ENCODE results near the gene CCDC188. TPM values are rescaled to one million over a fixed set of nuclear protein-coding genes. Genes with fewer than 3 reads are reported as not detected.
A peak's percentile ranks its signal among the peaks of the same experiment; 100 is the strongest.

The CCDC188 gene
- total and polyA plus RNA-seq, 9 of the 15 experiments (the other 6 are each of a cell fraction or from before 2014, with no cell fraction given), result not detected

DNA sequence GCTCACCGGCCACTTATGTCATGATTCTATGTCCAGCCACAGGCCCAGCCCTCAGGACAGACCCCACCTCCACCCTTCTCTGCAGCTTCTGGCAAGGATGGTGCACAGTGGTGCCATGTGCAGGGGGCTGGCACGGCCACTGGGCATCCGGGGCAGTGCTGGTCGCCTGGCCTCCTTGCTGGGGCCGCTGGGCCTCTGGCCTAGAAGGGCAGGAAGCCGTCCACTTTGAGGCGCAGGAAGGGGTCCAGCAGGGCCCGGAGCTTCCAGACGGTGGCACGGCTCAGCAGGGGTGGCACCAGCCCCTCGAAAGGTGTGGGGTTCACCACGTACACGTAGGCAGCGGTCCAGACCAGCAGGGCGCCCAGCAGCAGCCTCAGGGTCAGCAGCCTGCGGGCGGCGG lies 2.4 kb downstream of the CCDC188 start:
- ATAC-seq, result no peak
- POLR2A ChIA-PET, result interaction anchor here (0.6 to 1.6 kb wide), 3 partner anchors 9 to 252 kb away, joined by 3 to 6 read pairs (median 3); no protein-coding TSS in a partner anchor
- no peak overlapping the region for H3K27ac ChIP-seq (ENCODE audit: extremely low read depth, low read depth, low read length)
- H2AFZ ChIP-seq (ENCODE audit: low read depth, low read length), result no peak overlapping the region
- intact Hi-C loops (cut with micrococcal nuclease) (no loop called here), in situ Hi-C loops (cut with MboI) (no loop called here)
- no peak overlapping the region for H3K4me2 ChIP-seq (ENCODE audit: insufficient read depth, low read length)
- CTCF ChIA-PET (ENCODE audit: low intra/inter-chr PET ratio), result no interaction called here
- no peak overlapping the region for H3K4me3 ChIP-seq
- no peak for FAIRE-seq
- H3K36me3 ChIP-seq (ENCODE audit: control insufficient read depth, insufficient read depth, low read length), result no peaks in the 10 kb centered on the region; the same call in 2 of the 3 replicates
- BruUV-seq (replicated peaks), result no TSS peak
- H3K27me3 ChIP-seq (ENCODE audit: control insufficient read depth in 2 of 2, insufficient read depth in 2 of 2, low read length in 2 of 2), result peaks cover 9 to 15% of the 10 kb centered on the region in 2 experiments; a peak in 4 of 5 replicates
- DNase-seq (ENCODE audit: extremely low read depth in 1 of 4, low spot score in 3 of 4), result no peak
- peaks cover 0 to 79% of the 10 kb centered on the region in 2 experiments; a peak in 2 of 5 replicates for H3K4me1 ChIP-seq (replicated peaks in 1 of 2; ENCODE audit: control insufficient read depth in 2 of 2, insufficient read depth in 2 of 2, low read length in 2 of 2)
- H3K9ac ChIP-seq (ENCODE audit: insufficient read depth in 1 of 2, low read depth in 2 of 2, low read length in 2 of 2), result peak overlapping the region in 1 of 2 experiments; percentile 57; a peak in 2 of 4 replicates
- peaks cover 26% of the 10 kb centered on the region for H4K20me1 ChIP-seq (replicated peaks; ENCODE audit: control insufficient read depth, insufficient read depth, low read length)
- H3K79me2 ChIP-seq (ENCODE audit: control insufficient read depth, insufficient read depth, low read length), result no peaks in the 10 kb centered on the region
- H3K9me3 ChIP-seq (replicated peaks; ENCODE audit: control insufficient read depth, insufficient read depth, low read depth, low read length), result no peaks in the 10 kb centered on the region
- H3K9me1 ChIP-seq (ENCODE audit: control insufficient read depth, insufficient read depth, low read length), result no peaks in the 10 kb centered on the region
- 45% methylated on average over 18 of the region's 18 CpGs for WGBS (ENCODE audit: insufficient coverage, low coverage, missing lambda C conversion rate)
- no peak for TF ChIP-seq ZNF174 (CRISPR knock-in tag; IDR thresholded peaks at IDR 0.05)
- no peak for TF ChIP-seq ZNF436 (CRISPR knock-in tag; IDR thresholded peaks at IDR 0.05)
- no peak for TF ChIP-seq SP2 (IDR thresholded peaks at IDR 0.05; ENCODE audit: extremely low read depth, low read depth, low read length, poor library complexity, severe bottlenecking)
- TF ChIP-seq RHOXF2B (CRISPR knock-in tag; conservative IDR thresholded peaks at IDR 0.05), result no peak
- no peak for TF ChIP-seq ZNF311 (CRISPR knock-in tag; IDR thresholded peaks at IDR 0.05)
- TF ChIP-seq SRSF7 (optimal IDR thresholded peaks at IDR 0.05; ENCODE audit: low read depth, low read length), result no peak
- TF ChIP-seq, protein P1, sequence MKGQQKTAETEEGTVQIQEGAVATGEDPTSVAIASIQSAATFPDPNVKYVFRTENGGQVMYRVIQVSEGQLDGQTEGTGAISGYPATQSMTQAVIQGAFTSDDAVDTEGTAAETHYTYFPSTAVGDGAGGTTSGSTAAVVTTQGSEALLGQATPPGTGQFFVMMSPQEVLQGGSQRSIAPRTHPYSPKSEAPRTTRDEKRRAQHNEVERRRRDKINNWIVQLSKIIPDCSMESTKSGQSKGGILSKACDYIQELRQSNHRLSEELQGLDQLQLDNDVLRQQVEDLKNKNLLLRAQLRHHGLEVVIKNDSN (CRISPR knock-in tag; IDR thresholded peaks at IDR 0.05), result peak; percentile 15; the same call in 1 of the 2 replicates
- TF ChIP-seq KLF6 (CRISPR knock-in tag; IDR thresholded peaks at IDR 0.05; ENCODE audit: borderline replicate concordance), result no peak
- TF ChIP-seq BMI1 (IDR thresholded peaks at IDR 0.05; ENCODE audit: low read length), result no peak
- no peak for TF ChIP-seq MYBL2 (IDR thresholded peaks at IDR 0.05; ENCODE audit: low read depth)
- no peak for TF ChIP-seq MYBL2 (CRISPR knock-in tag; IDR thresholded peaks at IDR 0.05; ENCODE audit: borderline replicate concordance)
- TF ChIP-seq BRCA1 (IDR thresholded peaks at IDR 0.05), result no peak
- 0 out of 2 replicates have a peak, but pooled peaks have one; percentile 72 for TF ChIP-seq BRCA1 (CRISPR knock-in tag; IDR thresholded peaks at IDR 0.05)
- no peak for TF ChIP-seq ZNF165 (CRISPR knock-in tag; IDR thresholded peaks at IDR 0.05; ENCODE audit: borderline replicate concordance)
- TF ChIP-seq ZNF586 (CRISPR knock-in tag; conservative IDR thresholded peaks at IDR 0.05), result no peak
- no peak for TF ChIP-seq SMAD1 (IDR thresholded peaks at IDR 0.05; ENCODE audit: low read depth, low read length, partially characterized antibody)
- TF ChIP-seq ZC3H8 (IDR thresholded peaks at IDR 0.05), result no peak
- no peak for TF ChIP-seq HLTF (IDR thresholded peaks at IDR 0.05)
- TF ChIP-seq MCM5 (IDR thresholded peaks at IDR 0.05; ENCODE audit: low read depth), result no peak
- TF ChIP-seq SIRT6 (IDR thresholded peaks at IDR 0.05; ENCODE audit: low read depth, low read length), result no peak
- TF ChIP-seq, protein P2, sequence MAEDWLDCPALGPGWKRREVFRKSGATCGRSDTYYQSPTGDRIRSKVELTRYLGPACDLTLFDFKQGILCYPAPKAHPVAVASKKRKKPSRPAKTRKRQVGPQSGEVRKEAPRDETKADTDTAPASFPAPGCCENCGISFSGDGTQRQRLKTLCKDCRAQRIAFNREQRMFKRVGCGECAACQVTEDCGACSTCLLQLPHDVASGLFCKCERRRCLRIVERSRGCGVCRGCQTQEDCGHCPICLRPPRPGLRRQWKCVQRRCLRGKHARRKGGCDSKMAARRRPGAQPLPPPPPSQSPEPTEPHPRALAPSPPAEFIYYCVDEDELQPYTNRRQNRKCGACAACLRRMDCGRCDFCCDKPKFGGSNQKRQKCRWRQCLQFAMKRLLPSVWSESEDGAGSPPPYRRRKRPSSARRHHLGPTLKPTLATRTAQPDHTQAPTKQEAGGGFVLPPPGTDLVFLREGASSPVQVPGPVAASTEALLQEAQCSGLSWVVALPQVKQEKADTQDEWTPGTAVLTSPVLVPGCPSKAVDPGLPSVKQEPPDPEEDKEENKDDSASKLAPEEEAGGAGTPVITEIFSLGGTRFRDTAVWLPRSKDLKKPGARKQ (CRISPR knock-in tag; IDR thresholded peaks at IDR 0.05), result no peak
- peak; percentile 84; the same call in 1 of the 2 replicates for TF ChIP-seq MED1 (CRISPR knock-in tag; IDR thresholded peaks at IDR 0.05; ENCODE audit: borderline replicate concordance)
